GM12873 (cell line): ENCODE results near the gene TPPP2.

Experiments
- TF ChIP-seq, protein P1 (sequence below): IDR thresholded peaks from 2 replicates; pipeline ENCODE4 v1.5.1; 2012; ENCODE audit warnings: low read depth, mild to moderate bottlenecking, moderate library complexity, low read length, control low read depth; ENCODE audit not compliant: insufficient read depth; ENCODE audit errors: missing control alignments

TPPP2 gene

GRCh38 chr14:21078726-21079125, 48.7 kb downstream of the TPPP2 start:
- TF ChIP-seq, protein P1, sequence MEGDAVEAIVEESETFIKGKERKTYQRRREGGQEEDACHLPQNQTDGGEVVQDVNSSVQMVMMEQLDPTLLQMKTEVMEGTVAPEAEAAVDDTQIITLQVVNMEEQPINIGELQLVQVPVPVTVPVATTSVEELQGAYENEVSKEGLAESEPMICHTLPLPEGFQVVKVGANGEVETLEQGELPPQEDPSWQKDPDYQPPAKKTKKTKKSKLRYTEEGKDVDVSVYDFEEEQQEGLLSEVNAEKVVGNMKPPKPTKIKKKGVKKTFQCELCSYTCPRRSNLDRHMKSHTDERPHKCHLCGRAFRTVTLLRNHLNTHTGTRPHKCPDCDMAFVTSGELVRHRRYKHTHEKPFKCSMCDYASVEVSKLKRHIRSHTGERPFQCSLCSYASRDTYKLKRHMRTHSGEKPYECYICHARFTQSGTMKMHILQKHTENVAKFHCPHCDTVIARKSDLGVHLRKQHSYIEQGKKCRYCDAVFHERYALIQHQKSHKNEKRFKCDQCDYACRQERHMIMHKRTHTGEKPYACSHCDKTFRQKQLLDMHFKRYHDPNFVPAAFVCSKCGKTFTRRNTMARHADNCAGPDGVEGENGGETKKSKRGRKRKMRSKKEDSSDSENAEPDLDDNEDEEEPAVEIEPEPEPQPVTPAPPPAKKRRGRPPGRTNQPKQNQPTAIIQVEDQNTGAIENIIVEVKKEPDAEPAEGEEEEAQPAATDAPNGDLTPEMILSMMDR: no peak

- TF ChIP-seq, protein P1: no peak
These were observed 51.6 kb downstream of the TPPP2 start for GRCh38 chr14:21081521-21082142.
